Left forelimb (tissue), 1 donor: ENCODE measurements around the gene HOMER2.

ENCODE experiments used
- DNase-seq: peaks from one replicate; pipeline ENCODE4 v3.0.0-alpha.2; 2018; ENCODE audit warnings: low spot score

Gene HOMER2

DNA sequence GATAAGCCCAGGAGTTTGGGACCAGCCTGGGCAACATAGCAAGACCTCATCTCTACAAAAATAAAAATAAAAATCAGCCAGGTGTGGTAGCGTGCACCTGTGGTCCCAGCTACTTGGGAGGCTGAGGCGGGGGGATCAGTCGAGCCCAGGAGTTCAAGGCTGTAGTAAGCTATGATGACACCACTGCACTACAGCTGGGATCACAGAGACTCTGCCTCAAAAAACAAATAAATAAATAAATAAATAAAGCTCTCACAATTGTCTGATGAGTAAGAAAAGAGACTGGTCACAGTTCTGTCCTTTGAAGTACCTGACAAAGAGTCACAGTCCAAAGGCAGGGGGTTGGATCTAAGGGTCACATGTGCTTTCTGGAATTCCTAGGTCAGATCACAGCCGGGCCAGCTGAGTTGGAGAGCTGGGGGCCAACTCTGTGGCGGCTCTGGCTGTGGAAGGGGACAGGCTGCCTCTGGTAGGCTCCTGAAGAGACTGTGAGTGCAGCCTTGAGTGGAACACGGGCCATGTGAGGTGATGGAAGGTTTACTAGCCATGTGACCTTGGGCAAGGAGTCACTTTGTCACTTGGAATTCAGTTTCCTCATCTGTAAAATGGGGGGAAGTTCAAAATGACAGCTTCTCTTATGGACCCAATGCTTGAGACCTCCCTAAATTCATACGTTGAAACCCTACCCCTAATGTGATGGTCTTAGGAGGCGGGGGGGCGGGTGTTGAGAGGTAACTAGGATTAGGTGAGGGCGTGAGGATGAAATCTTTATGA lies 95.9 kb downstream of the HOMER2 start:
- DNase-seq = no peak

DNA sequence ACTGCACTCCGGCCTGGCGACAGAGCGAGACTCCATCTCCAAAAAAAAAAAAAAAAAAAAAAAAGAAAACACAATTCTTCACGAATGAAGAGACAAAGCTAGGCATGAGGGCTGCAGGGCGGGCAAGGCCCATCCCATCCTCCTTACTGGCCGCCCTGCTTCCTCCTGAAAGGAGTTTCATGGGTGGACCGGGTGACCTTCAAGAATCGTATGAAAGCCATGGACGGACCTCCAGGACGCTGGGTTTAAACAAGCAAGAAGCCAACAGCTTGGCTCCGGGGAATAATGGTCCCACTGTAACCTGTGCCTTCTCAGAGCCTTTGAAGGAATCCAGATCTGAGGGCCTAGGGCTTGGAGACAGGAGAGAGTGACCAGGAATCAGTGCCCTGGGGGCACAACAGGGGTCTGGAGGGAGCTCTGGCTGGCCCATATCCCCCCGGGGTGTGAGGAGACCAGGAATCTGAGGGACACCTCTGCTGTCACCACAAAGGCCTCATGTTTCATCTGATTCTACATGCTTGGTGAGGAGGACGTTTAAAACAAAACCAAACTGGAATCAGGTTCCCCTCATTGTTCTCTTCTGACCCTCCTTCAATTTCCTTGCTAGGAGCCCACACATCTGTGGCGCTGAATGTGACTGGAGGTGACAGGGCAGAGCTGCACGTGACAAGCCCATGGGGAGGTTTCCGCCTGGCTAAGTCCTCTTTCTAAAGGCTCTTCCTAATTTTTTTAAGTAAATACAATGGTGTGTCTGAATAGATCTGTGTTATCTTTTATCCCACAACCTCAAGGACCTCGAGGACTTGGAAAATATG lies 97.0 kb downstream of the HOMER2 start:
- DNase-seq = no peak

DNA sequence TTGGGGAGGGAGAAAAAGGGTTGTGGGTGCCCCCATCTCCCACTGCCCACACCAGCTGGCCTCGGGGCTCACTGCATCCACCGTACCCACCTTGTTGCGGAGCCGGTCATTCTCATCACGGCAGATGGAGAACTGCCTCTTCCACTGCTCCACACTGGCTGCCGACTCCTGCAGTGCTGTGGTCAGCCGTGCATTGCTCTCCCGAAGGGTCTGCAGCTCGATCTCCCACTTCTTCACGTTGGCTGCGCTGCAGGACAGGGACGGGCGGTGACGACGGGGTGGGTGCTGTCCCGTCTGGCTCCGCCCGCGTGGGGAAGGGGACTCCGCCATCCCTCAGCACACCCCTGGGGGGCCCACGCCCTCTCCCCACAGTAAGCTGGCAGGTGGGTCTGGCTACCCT lies 98.0 kb downstream of the HOMER2 start:
- no peak for DNase-seq

DNA sequence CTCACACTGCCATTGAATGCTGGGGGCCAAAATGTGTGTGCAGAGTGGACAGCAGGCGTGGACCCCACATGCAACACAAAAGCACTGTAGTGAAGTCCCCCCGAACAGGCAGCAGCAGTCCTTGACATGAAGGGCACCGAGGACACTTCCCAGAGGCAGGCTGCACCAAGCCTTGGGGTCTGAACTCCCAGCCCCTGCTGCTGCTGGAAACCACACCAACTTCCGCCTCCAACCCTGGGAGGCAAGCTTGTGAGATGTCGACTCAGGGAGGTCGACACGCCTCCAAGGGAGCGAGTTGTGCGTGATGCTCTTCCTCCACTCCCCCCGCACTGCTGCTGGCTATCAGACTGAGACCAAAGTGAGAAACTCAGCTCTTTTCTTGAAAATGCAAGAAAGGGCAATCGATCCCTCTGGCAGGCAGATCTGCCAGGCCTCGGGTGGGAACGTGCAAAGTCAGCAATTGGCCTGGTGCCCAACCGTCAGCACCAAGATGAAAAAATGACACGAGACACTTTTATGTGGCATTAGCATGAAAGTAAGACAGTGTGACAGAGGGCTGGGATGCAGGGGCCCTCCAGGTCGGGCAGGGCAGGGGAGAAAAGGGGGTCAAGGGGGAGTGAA lies 99.5 kb downstream of the HOMER2 start:
- DNase-seq = no peak

DNA sequence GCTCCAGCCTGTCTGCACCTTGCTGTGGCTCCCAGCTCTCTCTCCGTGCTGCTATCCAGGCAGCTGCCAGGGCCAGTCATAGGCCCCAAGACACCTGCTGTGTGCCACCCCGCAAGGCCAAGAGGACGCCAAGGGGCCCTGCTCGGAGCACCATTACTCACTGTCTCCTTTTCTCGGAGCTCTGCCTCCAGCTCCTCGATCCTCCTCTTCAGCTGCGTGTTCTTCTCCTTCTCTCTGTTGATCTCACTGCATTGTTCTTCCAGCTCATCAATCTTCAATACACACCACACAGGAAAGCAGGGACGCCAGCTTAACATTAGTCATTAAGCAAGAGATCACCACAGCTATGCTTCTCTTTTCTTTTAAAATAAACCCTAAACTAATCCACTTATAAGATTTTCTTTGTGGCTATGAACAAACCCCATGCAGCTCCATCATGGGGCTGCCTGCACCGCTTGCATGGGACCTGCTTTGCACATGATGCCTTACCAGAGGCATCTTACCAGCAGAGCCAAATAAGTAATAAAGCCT lies 100.5 kb downstream of the HOMER2 start:
- no peak for DNase-seq

DNA sequence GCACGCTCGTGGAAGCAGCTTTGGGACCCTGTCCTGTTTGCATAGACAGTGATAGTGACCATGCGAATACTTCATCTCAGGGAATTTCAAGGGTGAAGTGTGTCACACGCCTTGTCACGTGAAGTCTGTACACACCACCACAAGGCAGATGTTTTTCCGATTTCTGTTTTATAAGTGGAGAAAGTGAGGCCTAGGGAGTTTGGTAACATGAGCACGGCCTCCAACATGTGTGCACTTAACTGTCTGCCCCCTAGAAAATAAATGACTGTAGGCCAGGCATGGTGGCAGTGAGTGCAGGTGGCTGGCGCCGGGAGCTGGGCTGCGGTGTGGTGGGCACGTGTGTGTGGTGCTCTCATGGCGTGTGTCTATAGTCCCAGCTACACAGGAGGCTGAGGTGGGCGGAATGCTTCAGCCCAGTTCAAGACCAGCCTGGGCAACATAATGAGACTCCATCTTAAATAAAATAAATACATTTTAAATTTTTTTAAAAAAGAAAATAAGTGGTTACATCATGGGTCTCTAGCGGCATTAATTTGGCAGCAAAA lies 101.1 kb downstream of the HOMER2 start:
- DNase-seq = no peak

DNA sequence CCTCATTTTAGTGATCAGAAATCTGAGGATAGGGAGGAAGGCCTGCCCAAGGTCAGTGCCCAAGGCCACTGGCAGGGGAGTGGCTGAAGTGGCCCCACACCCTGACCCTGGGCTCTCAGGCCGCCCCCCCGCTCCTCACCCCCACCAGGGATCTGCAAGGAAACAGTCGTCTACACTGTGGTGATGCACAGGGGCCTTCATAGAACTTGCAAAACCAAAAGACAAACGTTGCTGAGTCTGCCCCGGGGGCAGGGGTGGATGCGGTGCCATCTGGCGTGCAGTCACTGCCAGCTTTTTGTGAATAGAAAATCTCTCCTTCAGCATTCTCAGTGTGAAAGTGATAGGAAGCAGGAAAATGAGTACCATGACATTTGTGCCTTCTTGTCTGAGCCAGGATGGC lies 101.8 kb downstream of the HOMER2 start:
- no peak for DNase-seq

DNA sequence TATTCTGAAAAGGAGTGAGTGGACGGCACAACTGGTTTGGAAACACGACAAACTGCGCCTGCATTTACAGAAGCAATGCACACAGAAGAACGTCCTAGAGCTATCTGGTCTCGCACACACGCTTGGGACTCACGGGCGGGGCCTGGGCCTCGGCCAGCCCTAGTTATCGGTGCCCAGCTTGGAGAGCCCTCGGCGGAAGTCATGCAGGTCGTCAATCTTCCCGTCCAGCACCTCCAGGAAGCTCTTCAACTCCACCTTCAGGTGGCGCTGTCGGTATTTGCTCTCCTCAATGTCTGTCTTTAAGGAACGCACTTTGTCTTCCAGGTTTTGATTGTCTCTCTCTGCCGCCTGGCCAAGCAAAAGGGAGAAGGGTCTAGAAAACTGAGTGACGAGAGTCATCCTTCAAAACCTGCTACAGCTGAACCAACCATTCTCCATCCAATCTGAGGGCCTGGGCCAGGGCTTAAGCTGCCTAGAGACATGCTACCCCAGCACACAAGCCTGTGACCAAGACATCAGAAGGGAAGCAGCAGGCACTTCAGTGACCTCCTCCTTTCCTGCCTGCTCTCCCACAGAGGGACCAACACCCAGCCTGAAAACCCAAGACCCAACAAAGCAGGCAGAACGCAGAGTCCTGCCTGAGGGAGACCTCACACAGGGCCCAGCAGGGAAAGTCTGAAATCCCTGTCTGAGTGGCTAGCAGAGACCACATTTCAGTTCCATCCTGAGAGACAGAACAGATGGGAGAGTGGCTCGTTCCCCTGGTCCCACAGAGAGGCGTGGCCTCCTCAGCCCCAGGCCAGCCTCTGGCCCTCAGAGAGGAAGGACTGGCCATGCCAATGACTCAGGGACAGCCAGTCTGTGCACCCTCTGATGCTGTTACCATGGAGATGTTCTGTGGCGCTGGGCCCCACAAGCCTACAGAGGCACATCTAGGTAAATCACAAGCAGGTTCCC lies 102.7 kb downstream of the HOMER2 start:
- no peak for DNase-seq

DNA sequence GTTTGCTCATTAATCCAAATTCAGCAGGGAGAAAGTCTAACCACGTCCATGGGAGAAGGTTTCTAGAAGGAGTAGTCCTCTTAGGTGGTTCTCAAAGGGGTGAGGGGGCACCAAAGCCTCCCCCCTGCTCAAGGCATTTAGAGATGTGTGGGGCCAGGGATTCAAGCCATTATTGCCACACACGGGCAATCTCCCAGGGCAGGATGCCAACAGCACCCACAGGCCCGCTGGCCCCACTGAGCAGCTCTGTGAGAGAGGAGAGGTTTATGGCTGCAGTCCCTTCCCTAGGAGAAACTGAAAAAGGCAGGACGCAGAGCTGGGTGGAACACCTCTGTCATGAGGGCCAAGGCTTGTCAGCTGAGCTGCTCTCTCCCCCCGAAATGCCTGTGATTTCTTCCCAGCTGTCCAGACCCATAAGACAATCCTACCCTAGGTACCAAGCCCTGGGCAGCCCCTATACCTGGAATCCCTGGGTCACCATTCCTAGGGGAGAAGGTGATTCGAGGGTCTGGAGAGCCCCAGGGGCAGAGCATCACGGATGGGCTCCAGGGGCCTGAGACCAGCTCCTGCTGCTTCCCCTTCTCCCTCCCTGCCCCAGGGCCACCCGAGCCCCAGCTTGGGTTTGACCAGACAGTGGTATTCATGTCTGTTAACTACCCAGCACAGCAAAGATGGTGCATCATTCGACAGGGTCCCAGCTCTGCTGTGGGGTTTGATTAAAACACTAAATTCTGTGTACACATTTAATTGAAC lies 104.1 kb downstream of the HOMER2 start:
- DNase-seq = no peak

DNA sequence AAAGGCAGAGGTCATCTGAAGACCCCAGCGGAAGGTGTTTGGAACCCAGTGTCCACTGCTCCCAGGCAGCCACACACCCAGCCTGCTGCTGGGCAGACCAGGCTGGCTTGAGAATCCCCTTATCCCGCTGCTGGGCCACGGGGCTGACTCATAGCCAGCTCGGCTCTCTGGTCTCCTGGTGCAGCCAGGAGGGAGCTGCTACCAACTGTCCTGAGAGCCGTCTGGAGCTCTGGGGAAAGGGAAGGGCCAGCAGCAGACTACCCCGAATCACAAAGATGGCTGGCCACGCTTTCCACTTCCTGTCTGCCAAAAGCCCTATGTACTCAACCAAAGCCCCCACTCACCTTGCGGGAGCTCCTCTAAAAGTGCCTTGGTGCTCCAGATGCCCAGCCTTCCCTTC lies 104.8 kb downstream of the HOMER2 start:
- DNase-seq = no peak

DNA sequence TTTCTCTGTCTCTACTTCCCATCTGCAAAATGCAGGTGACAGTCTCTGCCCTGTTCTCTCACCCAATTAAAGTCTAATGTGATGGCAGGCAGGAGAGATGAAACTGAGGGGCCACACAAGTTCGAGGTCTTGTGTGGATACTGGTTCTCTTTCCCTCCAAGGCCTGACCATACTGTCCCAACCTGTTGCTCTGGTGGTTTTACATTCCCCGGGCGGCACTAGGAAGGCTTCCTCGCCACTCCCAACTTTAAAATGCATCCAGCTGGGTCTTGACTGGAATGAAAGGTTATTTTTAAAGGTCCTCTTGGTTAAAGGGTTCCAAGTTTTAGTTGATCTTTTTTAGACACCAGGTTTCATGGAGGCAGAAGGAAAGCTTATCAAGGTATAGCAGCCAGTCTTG lies 105.9 kb downstream of the HOMER2 start:
- DNase-seq = no peak

DNA sequence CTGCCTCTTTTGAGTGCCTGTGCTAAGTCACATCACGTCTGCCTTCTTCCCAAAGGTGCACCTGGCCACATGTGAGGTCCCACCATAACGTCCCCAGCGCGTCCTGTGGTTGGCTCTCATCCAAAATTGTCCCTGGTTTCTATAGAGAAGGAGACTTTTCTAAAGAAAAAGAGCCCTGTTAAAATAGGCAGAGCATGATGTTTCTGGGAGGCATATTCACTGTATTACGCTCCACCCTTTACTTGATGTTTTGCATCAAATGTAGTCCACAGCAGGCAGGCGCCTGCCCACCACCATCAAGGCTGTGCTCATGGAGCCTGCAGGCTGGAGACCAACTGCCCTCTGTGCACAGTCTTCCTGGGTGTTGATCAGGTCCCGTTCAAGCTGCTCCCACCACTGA lies 106.8 kb downstream of the HOMER2 start:
- no peak for DNase-seq

DNA sequence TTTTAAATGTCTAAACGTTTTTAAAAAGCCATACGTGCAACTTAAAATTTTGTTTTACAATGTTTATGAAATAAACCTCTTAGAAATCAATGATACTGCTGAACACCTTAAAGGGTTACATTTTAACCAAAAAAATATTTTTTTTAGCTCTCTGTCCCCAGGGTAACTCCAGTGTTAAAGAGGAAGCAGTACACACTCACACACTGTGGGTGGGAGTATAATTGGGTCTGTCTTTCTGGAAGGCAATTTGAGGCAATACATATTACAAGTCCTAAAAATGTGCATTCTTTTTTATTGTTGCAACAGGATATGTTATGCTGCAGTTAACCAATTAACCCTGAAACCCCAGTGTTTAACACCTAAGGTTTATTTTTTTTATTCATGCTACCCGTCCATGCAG lies 109.0 kb downstream of the HOMER2 start:
- no peak for DNase-seq

DNA sequence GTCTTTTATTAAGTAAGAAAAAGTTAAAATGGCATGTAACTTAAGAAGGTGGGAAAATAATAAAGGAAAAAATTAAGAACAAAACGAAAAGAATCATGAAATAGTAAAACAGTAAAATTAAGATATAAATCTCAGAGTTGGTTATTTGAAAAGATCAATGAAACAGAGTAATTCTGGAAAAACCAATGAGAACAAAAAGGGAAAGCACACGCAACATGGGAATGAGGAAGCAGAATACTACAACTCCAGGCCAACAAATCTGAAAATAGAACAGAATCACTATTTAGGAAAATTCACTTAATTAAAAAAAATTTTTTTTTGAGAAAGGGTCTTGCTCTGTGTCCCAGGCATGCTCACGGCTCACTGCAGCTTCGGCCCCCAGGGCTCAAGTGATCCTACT lies 112.4 kb downstream of the HOMER2 start:
- DNase-seq = no peak

DNA sequence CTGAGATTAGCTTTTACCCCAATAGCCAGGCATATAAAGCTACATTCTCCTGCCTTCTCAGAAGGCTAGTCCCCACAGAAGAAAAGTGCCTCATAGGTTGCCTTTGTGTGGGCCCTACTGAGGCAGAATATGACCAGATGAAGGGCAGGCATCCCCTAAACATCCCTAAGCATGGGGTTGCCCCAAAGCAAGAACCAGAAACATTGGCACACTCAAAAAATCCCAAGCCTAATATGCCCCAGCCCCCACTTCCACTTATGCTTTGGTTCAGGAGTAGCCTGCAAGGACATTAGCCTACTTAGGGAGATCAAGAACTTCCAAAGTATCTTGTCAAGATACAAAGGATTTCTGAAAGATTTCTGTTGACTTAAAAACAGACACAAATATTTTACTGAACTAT lies 113.4 kb downstream of the HOMER2 start:
- DNase-seq = no peak

DNA sequence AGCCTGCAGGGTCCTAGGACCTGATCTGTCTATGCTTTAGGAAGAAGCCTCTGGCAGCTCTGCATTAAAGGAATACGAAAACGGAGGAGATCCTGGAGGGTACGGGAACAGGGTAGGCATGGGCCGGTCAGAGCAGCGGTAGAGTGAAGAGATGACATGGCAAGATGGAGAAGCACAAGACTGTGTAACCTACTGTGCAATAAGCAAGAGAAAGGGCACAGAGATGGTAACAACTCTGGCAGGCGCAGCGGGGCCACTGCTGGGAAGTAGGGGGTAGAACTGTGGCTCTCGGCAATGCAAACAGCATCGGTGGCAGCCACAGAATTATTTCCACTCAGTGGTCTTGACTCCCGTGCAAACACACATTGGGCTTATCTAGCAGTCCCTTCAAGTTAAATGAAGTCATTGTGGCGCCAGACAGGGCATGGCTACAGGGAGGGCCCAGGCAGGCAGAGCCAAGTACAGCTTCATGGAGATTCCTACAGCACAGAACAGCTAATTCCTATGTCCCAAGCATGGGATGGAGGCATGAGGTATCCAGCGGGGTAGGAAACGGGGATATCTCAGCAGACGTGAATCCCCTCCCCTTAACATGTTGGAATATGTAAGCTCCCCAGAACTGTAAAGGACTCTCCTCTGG lies 114.3 kb downstream of the HOMER2 start:
- no peak for DNase-seq

DNA sequence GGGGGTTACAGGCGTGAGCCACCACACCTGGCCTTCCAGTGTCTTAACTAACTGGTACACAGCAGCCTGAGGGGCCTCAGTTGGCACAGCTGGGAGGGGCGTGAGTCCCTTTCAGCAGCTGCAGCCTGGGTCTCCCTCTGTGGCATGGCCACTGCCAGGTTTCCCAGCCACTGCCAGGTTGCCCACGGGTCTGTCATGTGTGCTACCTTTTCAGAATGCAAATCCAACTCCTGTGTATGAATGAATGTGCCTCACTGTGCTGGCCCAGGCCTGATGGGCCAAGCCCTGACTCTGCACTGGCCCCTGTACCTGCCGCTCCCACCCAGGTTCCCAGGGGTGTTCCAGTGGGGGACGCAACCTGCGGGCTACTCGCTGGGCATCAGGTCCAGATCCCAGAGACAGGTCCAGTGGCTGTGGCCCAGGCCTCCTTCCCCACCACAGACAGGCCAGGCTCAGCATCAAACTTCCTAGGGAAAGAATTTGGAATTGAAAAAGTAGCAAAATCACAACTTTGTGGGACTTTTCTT lies 117.1 kb downstream of the HOMER2 start:
- no peak for DNase-seq

DNA sequence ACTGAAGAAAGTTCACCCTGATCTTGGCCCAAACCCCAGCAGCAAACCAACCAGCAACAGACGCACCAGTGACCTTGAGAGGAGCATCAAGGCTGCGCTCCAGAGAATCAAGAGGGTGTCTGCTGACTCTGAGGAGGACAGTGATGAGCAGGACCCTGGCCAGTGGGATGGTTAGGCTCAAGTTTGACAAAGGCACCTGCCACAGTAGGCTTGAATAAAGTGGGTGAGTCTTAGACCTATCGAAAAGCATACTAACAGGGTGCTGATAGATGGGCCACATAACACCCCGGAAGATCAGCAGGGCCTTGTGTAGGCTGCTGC lies 119.2 kb downstream of the HOMER2 start:
- DNase-seq = no peak

DNA sequence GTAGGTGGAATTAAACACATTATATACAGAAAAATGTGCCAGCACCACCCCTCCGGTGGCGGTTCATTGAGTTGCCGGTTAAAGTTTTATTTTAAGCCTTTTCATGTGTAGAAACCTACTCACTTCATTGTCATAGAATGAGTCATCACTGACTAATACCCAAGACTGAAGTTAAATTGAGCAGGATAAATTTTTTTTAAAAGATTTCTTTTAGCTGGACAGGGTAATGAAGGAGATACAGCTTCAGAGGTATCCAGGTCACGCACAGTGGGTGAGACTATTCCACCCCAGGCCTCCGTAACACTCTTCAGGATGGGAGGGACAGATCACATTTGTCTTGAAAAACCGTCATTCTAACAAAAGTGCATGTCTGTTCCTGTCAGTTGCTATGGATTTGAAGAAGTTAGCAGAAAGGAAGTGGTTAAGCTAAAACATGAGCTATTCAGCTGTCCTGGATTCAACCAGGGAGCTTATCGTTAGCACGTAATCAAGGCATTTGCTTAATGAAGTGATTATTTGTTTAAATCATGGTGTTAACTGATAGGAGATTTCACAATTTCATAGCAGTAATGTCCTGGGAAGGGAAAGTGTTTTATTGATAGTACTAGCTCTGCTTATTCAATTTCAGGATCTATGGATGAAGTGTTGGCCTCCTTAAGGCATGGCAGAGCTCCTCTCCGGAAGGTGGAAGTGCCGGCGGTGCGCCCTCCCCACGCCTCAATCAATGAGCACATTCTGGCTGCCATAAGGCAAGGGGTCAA lies 119.7 kb downstream of the HOMER2 start:
- DNase-seq = no peak
